ENCODE results near the gene EDEM2.

DNA sequence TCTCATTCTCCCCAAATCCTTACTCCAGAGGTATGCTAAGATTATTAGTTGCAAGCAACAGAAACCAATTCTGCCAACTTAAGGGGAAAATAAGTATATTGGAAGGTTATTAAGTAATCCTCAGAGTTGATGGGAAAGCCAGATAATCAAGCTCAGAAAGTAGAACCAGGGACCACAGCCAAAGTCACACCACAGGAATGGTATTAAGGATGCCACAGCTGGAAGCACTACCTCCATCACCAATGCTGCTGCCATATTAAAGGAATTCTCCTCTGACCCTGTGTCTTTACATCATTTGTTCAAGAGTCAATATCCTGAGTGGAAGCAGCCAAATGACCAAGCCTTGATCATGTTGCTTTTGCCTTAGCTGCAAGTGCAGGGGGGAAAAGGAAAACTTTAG lies 34.6 kb upstream of the EDEM2 start:
- TF ChIP-seq TCF12 (IDR thresholded peaks at IDR 0.05; ENCODE audit: low read depth): no peak
- no peak for TF ChIP-seq CEBPB (IDR thresholded peaks at IDR 0.05)
- no peak for TF ChIP-seq RAD21 (IDR thresholded peaks at IDR 0.05; ENCODE audit: low read depth)
- TF ChIP-seq, protein P1, sequence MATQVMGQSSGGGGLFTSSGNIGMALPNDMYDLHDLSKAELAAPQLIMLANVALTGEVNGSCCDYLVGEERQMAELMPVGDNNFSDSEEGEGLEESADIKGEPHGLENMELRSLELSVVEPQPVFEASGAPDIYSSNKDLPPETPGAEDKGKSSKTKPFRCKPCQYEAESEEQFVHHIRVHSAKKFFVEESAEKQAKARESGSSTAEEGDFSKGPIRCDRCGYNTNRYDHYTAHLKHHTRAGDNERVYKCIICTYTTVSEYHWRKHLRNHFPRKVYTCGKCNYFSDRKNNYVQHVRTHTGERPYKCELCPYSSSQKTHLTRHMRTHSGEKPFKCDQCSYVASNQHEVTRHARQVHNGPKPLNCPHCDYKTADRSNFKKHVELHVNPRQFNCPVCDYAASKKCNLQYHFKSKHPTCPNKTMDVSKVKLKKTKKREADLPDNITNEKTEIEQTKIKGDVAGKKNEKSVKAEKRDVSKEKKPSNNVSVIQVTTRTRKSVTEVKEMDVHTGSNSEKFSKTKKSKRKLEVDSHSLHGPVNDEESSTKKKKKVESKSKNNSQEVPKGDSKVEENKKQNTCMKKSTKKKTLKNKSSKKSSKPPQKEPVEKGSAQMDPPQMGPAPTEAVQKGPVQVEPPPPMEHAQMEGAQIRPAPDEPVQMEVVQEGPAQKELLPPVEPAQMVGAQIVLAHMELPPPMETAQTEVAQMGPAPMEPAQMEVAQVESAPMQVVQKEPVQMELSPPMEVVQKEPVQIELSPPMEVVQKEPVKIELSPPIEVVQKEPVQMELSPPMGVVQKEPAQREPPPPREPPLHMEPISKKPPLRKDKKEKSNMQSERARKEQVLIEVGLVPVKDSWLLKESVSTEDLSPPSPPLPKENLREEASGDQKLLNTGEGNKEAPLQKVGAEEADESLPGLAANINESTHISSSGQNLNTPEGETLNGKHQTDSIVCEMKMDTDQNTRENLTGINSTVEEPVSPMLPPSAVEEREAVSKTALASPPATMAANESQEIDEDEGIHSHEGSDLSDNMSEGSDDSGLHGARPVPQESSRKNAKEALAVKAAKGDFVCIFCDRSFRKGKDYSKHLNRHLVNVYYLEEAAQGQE (IDR thresholded peaks at IDR 0.05; ENCODE audit: low read depth): no peak
- TF ChIP-seq, protein P2, sequence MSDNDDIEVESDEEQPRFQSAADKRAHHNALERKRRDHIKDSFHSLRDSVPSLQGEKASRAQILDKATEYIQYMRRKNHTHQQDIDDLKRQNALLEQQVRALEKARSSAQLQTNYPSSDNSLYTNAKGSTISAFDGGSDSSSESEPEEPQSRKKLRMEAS (IDR thresholded peaks at IDR 0.05): no peak
- TF ChIP-seq ZBTB7A (IDR thresholded peaks at IDR 0.05; ENCODE audit: low read depth): no peak
- no peak for TF ChIP-seq NFIC (IDR thresholded peaks at IDR 0.05)
- no peak for TF ChIP-seq EP300 (IDR thresholded peaks at IDR 0.05; ENCODE audit: borderline replicate concordance)
- no peak for TF ChIP-seq CREB1 (IDR thresholded peaks at IDR 0.05; ENCODE audit: low read depth)
- TF ChIP-seq EGR1 (IDR thresholded peaks at IDR 0.05): no peak
